GM12878 (cell line): ENCODE results near the gene EXD3.

Source experiments
- CBFB ChIP-seq: IDR thresholded peaks from 2 replicates; pipeline ENCODE4 v1.6.1; 2016; ENCODE audit warnings: antibody characterized with exemption, low read depth
- CEBPB ChIP-seq, 2 experiments: fragments of 150-350 bp in 1 of 2; IDR thresholded peaks; 2 replicates each; pipeline ENCODE4 v1.6.1; 2012 to 2014; ENCODE audit warnings: low read depth in 2 of 2, low read length in 2 of 2, borderline replicate concordance in 1 of 2, inconsistent platforms in 1 of 2
- JUND ChIP-seq: IDR thresholded peaks from 2 replicates; pipeline ENCODE4 v1.6.1; 2012; ENCODE audit warnings: low read depth, mild to moderate bottlenecking, low read length, improper control_type of control experiment, moderate library complexity
- POLR2A ChIP-seq: IDR thresholded peaks from 2 replicates; pipeline ENCODE4 v1.6.1; 2011; ENCODE audit warnings: low read depth, mild to moderate bottlenecking, low read length
- SIN3A ChIP-seq: IDR thresholded peaks from 2 replicates; pipeline ENCODE4 v1.6.1; 2012; ENCODE audit warnings: low read depth, low read length, improper control_type of control experiment
- SMC3 ChIP-seq: IDR thresholded peaks from 2 replicates; pipeline ENCODE4 v1.6.1; 2011; ENCODE audit warnings: low read length, improper control_type of control experiment, borderline replicate concordance
- ZBED1 ChIP-seq: IDR thresholded peaks from 2 replicates; pipeline ENCODE4 v1.6.1; 2016; ENCODE audit warnings: borderline replicate concordance
- TF ChIP-seq, protein P1 (sequence below): IDR thresholded peaks from 2 replicates; pipeline ENCODE4 v1.6.1; 2011; ENCODE audit warnings: low read depth, low read length, improper control_type of control experiment, borderline replicate concordance
- TF ChIP-seq, protein P2 (sequence below), 3 experiments: IDR thresholded peaks in 2 of 3; conservative IDR thresholded peaks in 1 of 3; 2 replicates each; pipeline ENCODE4 v1.5.1; 2011; ENCODE audit warnings: low read depth in 3 of 3, low read length in 3 of 3, mild to moderate bottlenecking in 3 of 3, control low read depth in 2 of 3, moderate library complexity in 2 of 3, inconsistent platforms in 1 of 3, mixed read lengths in 1 of 3; ENCODE audit not compliant: control insufficient read depth in 2 of 3, insufficient read depth in 1 of 3; ENCODE audit errors: extremely low read depth in 1 of 3
- TF ChIP-seq, protein P3 (sequence below): IDR thresholded peaks from 2 replicates; pipeline ENCODE4 v1.6.1; 2012; ENCODE audit warnings: low read depth, low read length, improper control_type of control experiment

DNA sequence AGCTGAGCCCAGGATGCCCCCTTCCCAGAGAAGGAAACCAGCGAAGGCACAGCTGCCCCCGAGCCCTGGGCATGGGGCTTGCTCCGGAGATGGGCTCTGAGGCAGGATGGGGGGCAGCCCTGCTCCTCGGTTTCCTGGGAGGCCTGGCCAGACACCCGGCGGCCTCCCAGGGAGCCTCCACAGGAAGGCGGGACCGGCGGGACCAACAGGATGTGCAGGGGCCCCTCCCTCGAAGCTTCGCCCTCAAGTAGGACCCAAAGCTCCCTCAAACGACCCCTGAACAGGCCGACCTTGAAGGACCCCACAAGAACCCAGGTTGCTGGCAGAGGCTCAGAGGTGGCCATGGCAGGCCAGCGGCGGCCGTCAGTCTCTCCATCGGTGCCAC is 11.7 kb downstream of the EXD3 start:
- TF ChIP-seq, protein P1, sequence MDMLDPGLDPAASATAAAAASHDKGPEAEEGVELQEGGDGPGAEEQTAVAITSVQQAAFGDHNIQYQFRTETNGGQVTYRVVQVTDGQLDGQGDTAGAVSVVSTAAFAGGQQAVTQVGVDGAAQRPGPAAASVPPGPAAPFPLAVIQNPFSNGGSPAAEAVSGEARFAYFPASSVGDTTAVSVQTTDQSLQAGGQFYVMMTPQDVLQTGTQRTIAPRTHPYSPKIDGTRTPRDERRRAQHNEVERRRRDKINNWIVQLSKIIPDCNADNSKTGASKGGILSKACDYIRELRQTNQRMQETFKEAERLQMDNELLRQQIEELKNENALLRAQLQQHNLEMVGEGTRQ = no peak
- TF ChIP-seq JUND (no peak), SMC3 (no peak), CEBPB (IDR thresholded peaks at IDR 0.05; ENCODE audit: borderline replicate concordance in 1 of 2, low read depth in 2 of 2, low read length in 2 of 2) (no peak), ZBED1 (no peak), SIN3A (no peak), POLR2A (no peak), CBFB (no peak)
- TF ChIP-seq, protein P2, sequence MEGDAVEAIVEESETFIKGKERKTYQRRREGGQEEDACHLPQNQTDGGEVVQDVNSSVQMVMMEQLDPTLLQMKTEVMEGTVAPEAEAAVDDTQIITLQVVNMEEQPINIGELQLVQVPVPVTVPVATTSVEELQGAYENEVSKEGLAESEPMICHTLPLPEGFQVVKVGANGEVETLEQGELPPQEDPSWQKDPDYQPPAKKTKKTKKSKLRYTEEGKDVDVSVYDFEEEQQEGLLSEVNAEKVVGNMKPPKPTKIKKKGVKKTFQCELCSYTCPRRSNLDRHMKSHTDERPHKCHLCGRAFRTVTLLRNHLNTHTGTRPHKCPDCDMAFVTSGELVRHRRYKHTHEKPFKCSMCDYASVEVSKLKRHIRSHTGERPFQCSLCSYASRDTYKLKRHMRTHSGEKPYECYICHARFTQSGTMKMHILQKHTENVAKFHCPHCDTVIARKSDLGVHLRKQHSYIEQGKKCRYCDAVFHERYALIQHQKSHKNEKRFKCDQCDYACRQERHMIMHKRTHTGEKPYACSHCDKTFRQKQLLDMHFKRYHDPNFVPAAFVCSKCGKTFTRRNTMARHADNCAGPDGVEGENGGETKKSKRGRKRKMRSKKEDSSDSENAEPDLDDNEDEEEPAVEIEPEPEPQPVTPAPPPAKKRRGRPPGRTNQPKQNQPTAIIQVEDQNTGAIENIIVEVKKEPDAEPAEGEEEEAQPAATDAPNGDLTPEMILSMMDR (IDR thresholded peaks at IDR 0.05 in 2 of 3, conservative IDR thresholded peaks at IDR 0.05 in 1 of 3; ENCODE audit: control insufficient read depth in 2 of 3, extremely low read depth in 1 of 3, insufficient read depth in 1 of 3, low read depth in 3 of 3, low read length in 3 of 3) = no peak
- TF ChIP-seq, protein P3, sequence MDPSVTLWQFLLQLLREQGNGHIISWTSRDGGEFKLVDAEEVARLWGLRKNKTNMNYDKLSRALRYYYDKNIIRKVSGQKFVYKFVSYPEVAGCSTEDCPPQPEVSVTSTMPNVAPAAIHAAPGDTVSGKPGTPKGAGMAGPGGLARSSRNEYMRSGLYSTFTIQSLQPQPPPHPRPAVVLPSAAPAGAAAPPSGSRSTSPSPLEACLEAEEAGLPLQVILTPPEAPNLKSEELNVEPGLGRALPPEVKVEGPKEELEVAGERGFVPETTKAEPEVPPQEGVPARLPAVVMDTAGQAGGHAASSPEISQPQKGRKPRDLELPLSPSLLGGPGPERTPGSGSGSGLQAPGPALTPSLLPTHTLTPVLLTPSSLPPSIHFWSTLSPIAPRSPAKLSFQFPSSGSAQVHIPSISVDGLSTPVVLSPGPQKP = no peak
